Measurements from ENCODE around the gene GART.

Gene GART

GRCh38 chr21:33495743-33496142 lies 46.2 kb downstream of the GART start:
- no peak for DNase-seq
- Histone ChIP-seq H3K9me3 (no peaks in the 10 kb centered on the region), H3K4me3 (ENCODE audit: low read depth, low read length) (no peak overlapping the region), H3K4me1 (no peaks in the 10 kb centered on the region), H3K36me3 (no peaks in the 10 kb centered on the region), H3K27me3 (no peaks in the 10 kb centered on the region)
- no peak for TF ChIP-seq CTCF (IDR thresholded peaks at IDR 0.05; ENCODE audit: low read depth, low read length)

GRCh38 chr21:33493756-33494155 lies 48.2 kb downstream of the GART start:
- no peak for DNase-seq
- Histone ChIP-seq H3K4me3 (ENCODE audit: low read depth, low read length) (no peak overlapping the region), H3K27me3 (no peaks in the 10 kb centered on the region), H3K9me3 (no peaks in the 10 kb centered on the region), H3K4me1 (no peaks in the 10 kb centered on the region), H3K36me3 (no peaks in the 10 kb centered on the region)
- TF ChIP-seq CTCF (IDR thresholded peaks at IDR 0.05; ENCODE audit: low read depth, low read length): no peak

GRCh38 chr21:33492571-33492970 lies 49.3 kb downstream of the GART start:
- TF ChIP-seq CTCF (IDR thresholded peaks at IDR 0.05; ENCODE audit: low read depth, low read length): no peak
- no peaks in the 10 kb centered on the region for H3K9me3 ChIP-seq
- no peak overlapping the region for H3K4me3 ChIP-seq (ENCODE audit: low read depth, low read length)
- no peak for DNase-seq
- H3K36me3 ChIP-seq: no peaks in the 10 kb centered on the region
- no peaks in the 10 kb centered on the region for H3K4me1 ChIP-seq
- no peaks in the 10 kb centered on the region for H3K27me3 ChIP-seq

GRCh38 chr21:33491373-33492102 lies 50.4 kb downstream of the GART start, which contains the start of gene DNAJC28:
DNAJC28 (minus strand) TSS chr21:33491716; CDS start chr21:33489393, 2,323 bp downstream.
- Histone ChIP-seq H3K4me3 (ENCODE audit: low read depth, low read length) (peak within 1 kb of the TSS; percentile 91), H3K4me1 (no peaks in the 10 kb centered on the region), H3K9me3 (no peaks in the 10 kb centered on the region)

GRCh38 chr21:33490991-33491372 lies 50.9 kb downstream of the GART start:
- TF ChIP-seq CTCF (IDR thresholded peaks at IDR 0.05; ENCODE audit: low read depth, low read length): no peak
- DNase-seq: no peak
- Histone ChIP-seq H3K27me3 (no peaks in the 10 kb centered on the region), H3K4me3 (ENCODE audit: low read depth, low read length) (peak overlapping the region; percentile 91), H3K36me3 (no peaks in the 10 kb centered on the region), H3K9me3 (no peaks in the 10 kb centered on the region), H3K4me1 (no peaks in the 10 kb centered on the region)

More at GRCh38 chr21:33491373-33492102, 50.4 kb downstream of the GART start, which contains the start of gene DNAJC28:
- peak; percentile 96 for DNase-seq
- H3K27me3 ChIP-seq: no peaks in the 10 kb centered on the region
- no peaks in the 10 kb centered on the region for H3K36me3 ChIP-seq
- TF ChIP-seq CTCF (IDR thresholded peaks at IDR 0.05; ENCODE audit: low read depth, low read length): no peak

- Histone ChIP-seq H3K4me1 (no peaks in the 10 kb centered on the region), H3K4me3 (ENCODE audit: low read depth, low read length) (no peak overlapping the region), H3K9me3 (no peaks in the 10 kb centered on the region), H3K36me3 (no peaks in the 10 kb centered on the region), H3K27me3 (no peaks in the 10 kb centered on the region)
- no peak for DNase-seq
- TF ChIP-seq CTCF (IDR thresholded peaks at IDR 0.05; ENCODE audit: low read depth, low read length): no peak
These were observed 53.0 kb downstream of the GART start for GRCh38 chr21:33488936-33489335.

Data from BE2C (cell line).